Mesendoderm (in vitro differentiated cells): ENCODE data around the gene MUCL1.
"Not testable (repeated sequence)": the region's sequence is repeated elsewhere in the genome, so short reads cannot be mapped to it uniquely, and the experiment has no call there.

Experiments
- DNase-seq: peaks from one replicate; pipeline ENCODE4 v3.0.0; 2013
- H2AK5ac ChIP-seq: 2 replicates; pipeline ENCODE4 v1.6.1; 2013; ENCODE audit warnings: low read length, inconsistent platforms
- H2BK120ac ChIP-seq: 2 replicates; pipeline ENCODE4 v1.6.1; 2013; ENCODE audit warnings: low read depth, mild to moderate bottlenecking, low read length, moderate library complexity, mixed read lengths
- H2BK15ac ChIP-seq: replicated peaks from 2 replicates; pipeline ENCODE4 v1.6.1; 2013; ENCODE audit warnings: low read depth, mild to moderate bottlenecking, moderate library complexity
- H2BK5ac ChIP-seq: 2 replicates; pipeline ENCODE4 v1.6.1; 2013; ENCODE audit warnings: low read length, inconsistent platforms
- H3K18ac ChIP-seq: 2 replicates; pipeline ENCODE4 v1.6.1; 2013; ENCODE audit warnings: mild to moderate bottlenecking, low read length, mixed read lengths
- H3K23ac ChIP-seq: one replicate; pipeline ENCODE4 v1.6.1; 2013; ENCODE audit warnings: low read length
- H3K27ac ChIP-seq: 2 replicates; pipeline ENCODE4 v1.5.1; 2013; ENCODE audit warnings: low read depth, mild to moderate bottlenecking, inconsistent platforms, low read length, moderate library complexity
- H3K27me3 ChIP-seq: 2 replicates; pipeline ENCODE4 v1.6.1; 2013; ENCODE audit warnings: low read length, control low read depth, mild to moderate bottlenecking, inconsistent platforms; ENCODE audit not compliant: insufficient read depth, poor library complexity
- H3K36me3 ChIP-seq: 2 replicates; pipeline ENCODE4 v1.6.1; 2013; ENCODE audit warnings: low read length, inconsistent platforms; ENCODE audit not compliant: control insufficient read depth, insufficient read depth
- H3K4ac ChIP-seq: one replicate; pipeline ENCODE4 v1.6.1; 2013; ENCODE audit warnings: low read depth, mild to moderate bottlenecking, low read length, moderate library complexity
- H3K4me1 ChIP-seq: 2 replicates; pipeline ENCODE4 v1.6.1; 2013; ENCODE audit warnings: low read depth, low read length, inconsistent platforms; ENCODE audit not compliant: control insufficient read depth
- H3K4me2 ChIP-seq: 2 replicates; pipeline ENCODE4 v1.6.1; 2013; ENCODE audit warnings: low read length
- H3K4me3 ChIP-seq: 2 replicates; pipeline ENCODE4 v1.5.1; 2013; ENCODE audit warnings: mild to moderate bottlenecking, low read length
- H3K56ac ChIP-seq: one replicate; pipeline ENCODE4 v1.6.1; 2013; ENCODE audit warnings: low read length
- H3K79me1 ChIP-seq: 2 replicates; pipeline ENCODE4 v1.6.1; 2013; ENCODE audit warnings: low read length, inconsistent platforms
- H3K79me2 ChIP-seq: 2 replicates; pipeline ENCODE4 v1.6.1; 2013; ENCODE audit warnings: mild to moderate bottlenecking, low read length; ENCODE audit not compliant: control insufficient read depth, insufficient read depth
- H3K9ac ChIP-seq: 2 replicates; pipeline ENCODE4 v1.6.1; 2013; ENCODE audit warnings: low read length, inconsistent platforms
- H4K5ac ChIP-seq: one replicate; pipeline ENCODE4 v1.6.1; 2013; ENCODE audit warnings: low read length
- H4K8ac ChIP-seq: one replicate; pipeline ENCODE4 v1.6.1; 2013; ENCODE audit warnings: low read depth, mild to moderate bottlenecking, control low read depth, low read length, moderate library complexity
- WGBS: extraction: QIAGEN DNeasy Blood & Tissue Kit; methylation state at CpG from one replicate; pipeline ENCODE4 v1.1.7; 2013; ENCODE audit warnings: low lambda C conversion rate, missing lambda C conversion rate; ENCODE audit not compliant: insufficient coverage; ENCODE audit errors: extremely low coverage; 5-methylcytosine and 5-hydroxymethylcytosine counted together

MUCL1 gene

DNA sequence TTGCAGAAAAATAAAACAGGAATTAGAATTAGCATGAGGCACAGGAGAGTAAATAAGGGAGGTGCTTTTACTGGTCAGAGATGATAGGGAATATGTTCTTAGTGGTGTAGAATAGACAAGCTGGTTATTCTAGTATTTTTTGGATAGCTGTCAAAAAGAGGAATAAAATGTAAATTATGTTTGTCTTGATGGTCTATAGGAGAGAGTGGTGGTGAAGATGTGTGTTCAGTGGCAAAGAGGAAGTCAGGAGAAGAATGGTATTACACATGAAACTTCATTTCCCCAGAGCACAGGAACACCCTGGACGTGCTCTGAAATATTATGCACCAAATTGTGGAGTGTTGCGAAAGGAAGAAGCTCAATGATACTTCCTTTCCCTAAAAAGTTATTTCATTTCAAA lies 27.8 kb downstream of the MUCL1 start:
- no peaks in the 10 kb centered on the region for H3K4me1 ChIP-seq
- no peak overlapping the region for H3K4me2 ChIP-seq
- no peaks in the 10 kb centered on the region for H3K79me1 ChIP-seq
- no peak overlapping the region for H3K23ac ChIP-seq
- no peak overlapping the region for H2BK5ac ChIP-seq
- no peak overlapping the region for H4K8ac ChIP-seq
- no peak overlapping the region for H3K4ac ChIP-seq
- no peak overlapping the region for H4K5ac ChIP-seq
- no peak for DNase-seq
- no peak overlapping the region for H3K9ac ChIP-seq
- H3K27me3 ChIP-seq = no peaks in the 10 kb centered on the region
- no peak overlapping the region for H2BK120ac ChIP-seq
- H3K27ac ChIP-seq = no peak overlapping the region
- H2BK15ac ChIP-seq = no peak overlapping the region
- H3K4me3 ChIP-seq = no peak overlapping the region
- WGBS = no CpG with 5 or more reads among the region's 2 CpGs
- no peak overlapping the region for H2AK5ac ChIP-seq
- H3K79me2 ChIP-seq = no peaks in the 10 kb centered on the region
- H3K56ac ChIP-seq = no peak overlapping the region
- no peak overlapping the region for H3K18ac ChIP-seq
- H3K36me3 ChIP-seq = no peaks in the 10 kb centered on the region

DNA sequence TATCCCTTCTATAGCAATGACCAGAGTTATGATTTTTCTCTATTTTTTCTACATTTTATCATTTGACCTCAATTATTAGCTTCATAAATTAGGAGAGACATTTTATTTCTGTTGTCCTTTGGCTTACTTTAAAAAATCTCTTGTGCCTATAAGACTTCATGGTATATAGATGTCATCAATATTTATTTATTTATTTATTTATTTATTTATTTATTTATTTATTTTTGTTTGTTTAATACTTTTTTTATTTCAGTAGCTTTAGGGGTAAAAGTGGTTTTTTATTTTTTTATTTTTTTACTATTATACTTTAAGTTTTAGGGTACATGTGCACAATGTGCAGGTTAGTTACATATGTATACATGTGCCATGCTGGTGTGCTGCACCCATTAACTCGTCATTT lies 28.3 kb downstream of the MUCL1 start:
- H3K23ac ChIP-seq, H3K4ac ChIP-seq, H3K9ac ChIP-seq, H2AK5ac ChIP-seq, DNase-seq, H4K5ac ChIP-seq, H3K79me1 ChIP-seq, H3K27ac ChIP-seq, H3K36me3 ChIP-seq, H3K18ac ChIP-seq, H3K4me1 ChIP-seq, H3K27me3 ChIP-seq, H4K8ac ChIP-seq, H3K4me2 ChIP-seq, H3K4me3 ChIP-seq, H2BK15ac ChIP-seq, H3K79me2 ChIP-seq, H2BK120ac ChIP-seq, H2BK5ac ChIP-seq, H3K56ac ChIP-seq: not testable (repeated sequence)
- no CpG with 5 or more reads among the region's 1 CpG for WGBS

DNA sequence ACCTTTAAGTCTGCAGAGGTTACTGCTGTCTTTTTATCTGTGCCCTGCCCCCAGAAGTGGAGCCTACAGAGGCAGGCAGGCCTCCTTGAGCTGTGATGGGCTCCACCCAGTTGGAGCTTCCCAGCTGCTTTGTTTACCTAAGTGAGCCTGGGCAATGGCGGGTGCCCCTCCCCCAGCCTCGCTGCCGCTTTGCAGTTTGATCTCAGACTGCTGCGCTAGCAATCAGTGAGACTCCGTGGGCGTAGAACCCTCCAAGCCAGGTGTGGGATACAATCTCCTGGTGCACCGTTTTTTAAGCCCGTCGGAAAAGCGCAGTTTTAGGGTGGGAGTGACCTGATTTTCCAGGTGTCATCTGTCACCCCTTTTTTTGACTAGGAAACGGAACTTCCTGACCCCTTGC lies 34.1 kb downstream of the MUCL1 start:
- not testable (repeated sequence) for H3K4ac ChIP-seq, H2BK120ac ChIP-seq, H3K27ac ChIP-seq, H3K23ac ChIP-seq, H3K4me1 ChIP-seq, H4K5ac ChIP-seq, DNase-seq, H3K56ac ChIP-seq, H3K79me2 ChIP-seq, H3K4me3 ChIP-seq, H3K4me2 ChIP-seq, H2AK5ac ChIP-seq, H4K8ac ChIP-seq, H3K9ac ChIP-seq, H2BK5ac ChIP-seq, H2BK15ac ChIP-seq, H3K79me1 ChIP-seq, H3K27me3 ChIP-seq, H3K36me3 ChIP-seq
- H3K18ac ChIP-seq = peak overlapping the region; percentile 22
- WGBS = no CpG with 5 or more reads among the region's 11 CpGs

DNA sequence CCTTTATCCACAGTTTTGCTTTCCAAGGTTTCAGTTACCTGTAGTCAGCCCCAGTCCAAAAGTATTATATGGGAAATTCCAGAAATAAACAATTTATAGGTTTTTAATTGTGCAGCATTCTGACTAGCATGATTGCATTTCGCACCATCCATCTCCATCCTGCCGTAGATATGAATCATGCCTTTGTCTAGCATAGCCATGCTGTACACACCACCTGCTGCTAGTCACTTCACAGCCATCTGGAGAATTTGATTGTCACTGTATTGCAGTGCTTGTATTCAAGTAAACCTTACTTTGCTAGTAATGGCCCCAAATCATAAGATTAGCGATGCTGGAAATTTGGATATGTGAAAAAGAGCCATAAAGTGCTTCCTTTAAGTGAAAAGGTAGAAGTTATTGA lies 36.0 kb downstream of the MUCL1 start:
- Histone ChIP-seq H3K4ac (no peak overlapping the region), H3K23ac (no peak overlapping the region), H3K4me2 (no peak overlapping the region), H4K5ac (no peak overlapping the region), H3K27ac (no peak overlapping the region), H3K27me3 (no peaks in the 10 kb centered on the region), H2BK5ac (no peak overlapping the region), H3K79me2 (no peaks in the 10 kb centered on the region), H2AK5ac (no peak overlapping the region), H3K79me1 (no peaks in the 10 kb centered on the region), H3K4me3 (no peak overlapping the region), H3K56ac (no peak overlapping the region), H3K9ac (no peak overlapping the region), H2BK120ac (no peak overlapping the region), H3K18ac (no peak overlapping the region), H2BK15ac (no peak overlapping the region), H3K4me1 (no peaks in the 10 kb centered on the region), H4K8ac (no peak overlapping the region), H3K36me3 (no peaks in the 10 kb centered on the region)
- DNase-seq = no peak
- no CpG with 5 or more reads among the region's 3 CpGs for WGBS

DNA sequence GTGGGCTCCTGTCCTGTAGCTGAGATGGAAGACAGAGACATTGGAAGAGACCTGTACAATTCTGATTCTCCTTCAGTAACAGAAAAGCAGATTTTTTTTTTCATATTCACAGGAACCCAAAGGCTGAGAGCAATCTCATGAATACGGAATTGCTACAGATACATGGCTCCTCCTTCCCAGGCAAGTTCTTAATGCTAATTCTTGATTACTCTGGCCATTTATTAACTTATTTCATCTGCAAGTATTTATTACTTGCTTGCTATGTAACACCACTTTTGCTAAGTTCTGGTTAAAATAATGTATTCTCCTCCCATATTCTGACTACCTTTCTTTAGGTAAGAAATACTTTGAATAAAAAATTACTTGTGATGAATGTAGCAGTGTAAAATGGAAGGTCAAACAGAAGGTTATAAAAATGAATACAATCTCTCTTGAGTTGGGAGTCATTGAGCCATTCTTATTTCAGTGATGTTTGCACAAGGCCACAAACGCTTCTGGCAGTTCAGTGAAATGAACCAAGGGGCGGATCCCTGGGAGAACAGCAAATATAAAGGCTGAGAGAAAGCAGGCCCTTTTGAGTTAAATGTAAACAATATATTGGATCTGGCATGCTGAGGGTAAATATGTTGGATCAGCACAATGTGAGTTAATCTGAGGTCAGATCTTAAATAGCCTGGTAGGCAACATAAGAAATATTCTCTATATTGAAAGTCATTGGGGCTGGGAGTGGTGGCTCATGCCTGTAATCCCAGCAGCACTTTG lies 37.6 kb downstream of the MUCL1 start:
- no peak overlapping the region for H3K4ac ChIP-seq
- H3K4me3 ChIP-seq = no peak overlapping the region
- H3K79me2 ChIP-seq = no peaks in the 10 kb centered on the region
- no peak overlapping the region for H3K23ac ChIP-seq
- no peak overlapping the region for H4K8ac ChIP-seq
- DNase-seq = no peak
- H3K27ac ChIP-seq = no peak overlapping the region
- no CpG with 5 or more reads among the region's 3 CpGs for WGBS
- no peak overlapping the region for H2AK5ac ChIP-seq
- H3K9ac ChIP-seq = no peak overlapping the region
- no peak overlapping the region for H3K56ac ChIP-seq
- H3K18ac ChIP-seq = no peak overlapping the region
- no peak overlapping the region for H3K4me2 ChIP-seq
- no peak overlapping the region for H2BK5ac ChIP-seq
- no peak overlapping the region for H4K5ac ChIP-seq
- H3K27me3 ChIP-seq = no peaks in the 10 kb centered on the region
- no peaks in the 10 kb centered on the region for H3K79me1 ChIP-seq
- no peaks in the 10 kb centered on the region for H3K36me3 ChIP-seq
- no peak overlapping the region for H2BK120ac ChIP-seq
- H3K4me1 ChIP-seq = no peaks in the 10 kb centered on the region
- H2BK15ac ChIP-seq = no peak overlapping the region
